ENCODE results near the gene JPT1.

Gene JPT1

DNA sequence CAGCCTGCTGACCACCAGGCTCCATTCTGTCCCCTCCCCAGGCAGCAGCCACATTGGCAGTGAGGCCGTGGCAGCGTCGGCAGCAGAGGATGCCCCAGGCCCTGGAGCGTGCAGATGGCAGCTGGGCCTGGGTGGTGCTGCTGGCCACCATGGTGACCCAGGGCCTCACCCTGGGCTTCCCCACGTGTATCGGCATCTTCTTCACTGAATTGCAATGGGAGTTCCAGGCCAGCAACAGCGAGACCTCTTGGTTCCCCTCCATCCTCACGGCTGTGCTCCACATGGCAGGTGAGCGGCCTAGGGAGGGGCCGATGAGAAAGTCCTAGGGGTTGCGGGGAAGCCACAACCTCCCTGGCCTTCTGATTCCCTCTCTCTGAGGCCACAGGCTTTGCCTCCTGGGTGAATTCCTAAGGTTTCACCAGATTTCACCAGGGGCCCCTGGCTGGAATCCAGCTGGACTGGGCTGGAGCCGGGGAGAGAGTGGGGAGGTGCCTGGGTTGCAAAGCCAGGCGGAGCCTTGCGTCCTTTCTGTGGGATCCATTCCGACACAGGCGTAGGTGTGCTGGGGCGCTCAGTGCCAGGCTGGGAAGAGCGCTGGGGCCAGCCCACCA is 60.7 kb downstream of the JPT1 start:
- CTCF ChIA-PET: interaction anchor here (5.1 to 5.8 kb wide), 2 partner anchors 12 to 21 kb away, joined by 36 to 43 read pairs; no protein-coding TSS in a partner anchor
- TF ChIP-seq, protein P1, sequence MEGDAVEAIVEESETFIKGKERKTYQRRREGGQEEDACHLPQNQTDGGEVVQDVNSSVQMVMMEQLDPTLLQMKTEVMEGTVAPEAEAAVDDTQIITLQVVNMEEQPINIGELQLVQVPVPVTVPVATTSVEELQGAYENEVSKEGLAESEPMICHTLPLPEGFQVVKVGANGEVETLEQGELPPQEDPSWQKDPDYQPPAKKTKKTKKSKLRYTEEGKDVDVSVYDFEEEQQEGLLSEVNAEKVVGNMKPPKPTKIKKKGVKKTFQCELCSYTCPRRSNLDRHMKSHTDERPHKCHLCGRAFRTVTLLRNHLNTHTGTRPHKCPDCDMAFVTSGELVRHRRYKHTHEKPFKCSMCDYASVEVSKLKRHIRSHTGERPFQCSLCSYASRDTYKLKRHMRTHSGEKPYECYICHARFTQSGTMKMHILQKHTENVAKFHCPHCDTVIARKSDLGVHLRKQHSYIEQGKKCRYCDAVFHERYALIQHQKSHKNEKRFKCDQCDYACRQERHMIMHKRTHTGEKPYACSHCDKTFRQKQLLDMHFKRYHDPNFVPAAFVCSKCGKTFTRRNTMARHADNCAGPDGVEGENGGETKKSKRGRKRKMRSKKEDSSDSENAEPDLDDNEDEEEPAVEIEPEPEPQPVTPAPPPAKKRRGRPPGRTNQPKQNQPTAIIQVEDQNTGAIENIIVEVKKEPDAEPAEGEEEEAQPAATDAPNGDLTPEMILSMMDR (IDR thresholded peaks at IDR 0.05; ENCODE audit: insufficient read depth, low read length, missing control alignments): no peak
- POLR2A ChIA-PET: no interaction called here
- DNase-seq (ENCODE audit: low read depth, low spot score): no peak
- H3K4me3 ChIP-seq (ENCODE audit: low read depth, low read length): no peak overlapping the region

- TF ChIP-seq, protein P1 (IDR thresholded peaks at IDR 0.05; ENCODE audit: insufficient read depth, low read length, missing control alignments): no peak
- ChIA-PET POLR2A (interaction anchor here (1.0 kb wide), 1 partner anchor 14 kb away, joined by 3 read pairs; no protein-coding TSS in a partner anchor), CTCF (interaction anchor here (1.4 to 1.9 kb wide), 3 partner anchors 13 to 32 kb away, joined by 5 to 17 read pairs (median 10); no protein-coding TSS in a partner anchor)
Measured at GRCh38 chr17:75091855-75092327, 62.4 kb downstream of the JPT1 start.

DNA sequence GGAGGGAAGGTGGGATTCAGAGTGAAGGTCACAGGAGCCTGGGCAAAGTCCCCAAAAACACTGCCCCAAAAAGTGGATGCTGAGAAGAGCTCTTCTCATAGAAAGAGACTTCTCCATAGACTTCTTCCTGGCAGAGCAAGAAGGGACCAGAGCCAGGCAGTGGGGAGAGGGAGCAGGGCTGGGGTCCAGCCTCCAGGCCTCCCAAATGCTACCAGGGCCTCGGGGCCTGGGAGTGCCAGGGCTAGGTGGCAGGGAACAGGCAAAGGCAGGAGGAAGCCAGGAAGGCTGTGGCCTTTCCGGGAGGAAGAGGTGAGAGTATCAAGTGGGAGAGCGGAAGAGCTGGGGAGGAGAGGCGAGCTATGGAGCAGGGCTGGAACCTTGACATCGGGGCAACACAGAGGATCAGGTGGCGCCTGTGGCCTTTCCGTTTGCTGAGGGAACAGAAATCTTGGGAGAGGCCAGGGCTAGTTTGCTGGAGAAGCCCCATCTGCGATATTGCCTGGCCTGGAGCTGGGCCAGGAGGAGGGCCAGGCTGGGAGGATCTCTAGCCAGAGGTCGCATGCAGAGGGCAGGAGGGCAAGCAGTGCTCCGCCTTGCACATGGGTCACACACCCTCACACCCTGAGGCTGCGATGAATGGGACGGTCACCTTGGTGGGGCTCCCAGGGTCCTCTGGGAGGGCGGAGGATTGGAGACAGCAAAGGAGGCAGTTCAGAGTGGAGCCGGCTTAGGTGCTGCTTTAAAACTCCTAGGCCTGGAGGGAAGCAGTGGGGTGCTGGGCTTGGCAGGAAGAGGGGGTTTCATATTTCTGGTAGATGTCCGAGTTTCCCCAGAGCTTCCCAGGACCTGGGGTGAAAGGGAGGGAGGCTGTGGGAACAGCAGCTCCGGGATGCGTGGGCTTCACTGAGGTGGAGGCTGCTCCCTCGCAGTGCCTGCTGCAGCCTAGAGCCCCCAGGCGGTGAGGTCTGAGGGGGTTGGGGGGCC is 63.1 kb downstream of the JPT1 start:
- CTCF ChIA-PET: interaction anchor here (0.8 to 1.9 kb wide), 5 partner anchors 14 to 110 kb away, joined by 3 to 17 read pairs (median 5); partner anchors contain the start of gene NT5C
- TF ChIP-seq, protein P1 (IDR thresholded peaks at IDR 0.05; ENCODE audit: insufficient read depth, low read length, missing control alignments): no peak
- no peak overlapping the region; the same call in 1 of the 2 replicates for H3K4me3 ChIP-seq (ENCODE audit: low read depth, low read length)
- POLR2A ChIA-PET: interaction anchor here (1.0 kb wide), 1 partner anchor 13 kb away, joined by 3 read pairs; no protein-coding TSS in a partner anchor
- DNase-seq (ENCODE audit: low read depth, low spot score): no peak

More at GRCh38 chr17:75091855-75092327, 62.4 kb downstream of the JPT1 start:
- H3K4me3 ChIP-seq (ENCODE audit: low read depth, low read length): no peak overlapping the region
- DNase-seq (ENCODE audit: low read depth, low spot score): no peak

GRCh38 chr17:75088465-75089417 is 65.6 kb downstream of the JPT1 start:
- CTCF ChIA-PET: interaction anchor here (0.8 to 3.2 kb wide), 11 partner anchors 7 to 127 kb away, joined by 3 to 25 read pairs (median 8); no protein-coding TSS in a partner anchor
- POLR2A ChIA-PET: interaction anchor here (0.5 to 1.7 kb wide), 6 partner anchors 10 to 29 kb away, joined by 3 to 12 read pairs (median 3); no protein-coding TSS in a partner anchor
- peak overlapping the region; percentile 69 for H3K4me3 ChIP-seq (ENCODE audit: low read depth, low read length)

More at GRCh38 chr17:75088465-75089417, 65.6 kb downstream of the JPT1 start:
- DNase-seq (ENCODE audit: low read depth, low spot score): no peak
- TF ChIP-seq, protein P1 (IDR thresholded peaks at IDR 0.05; ENCODE audit: insufficient read depth, low read length, missing control alignments): peak; percentile 22

All from AG04449 (cell line).